ENCODE results near the gene SPINT3. TPM values are rescaled to one million over a fixed set of nuclear protein-coding genes. Genes with fewer than 3 reads are reported as not detected.

SPINT3 gene
- total and polyA plus RNA-seq, 2 of the 8 experiments (the other 6 are each of a cell fraction or from before 2014, with no cell fraction given), result not detected

DNA sequence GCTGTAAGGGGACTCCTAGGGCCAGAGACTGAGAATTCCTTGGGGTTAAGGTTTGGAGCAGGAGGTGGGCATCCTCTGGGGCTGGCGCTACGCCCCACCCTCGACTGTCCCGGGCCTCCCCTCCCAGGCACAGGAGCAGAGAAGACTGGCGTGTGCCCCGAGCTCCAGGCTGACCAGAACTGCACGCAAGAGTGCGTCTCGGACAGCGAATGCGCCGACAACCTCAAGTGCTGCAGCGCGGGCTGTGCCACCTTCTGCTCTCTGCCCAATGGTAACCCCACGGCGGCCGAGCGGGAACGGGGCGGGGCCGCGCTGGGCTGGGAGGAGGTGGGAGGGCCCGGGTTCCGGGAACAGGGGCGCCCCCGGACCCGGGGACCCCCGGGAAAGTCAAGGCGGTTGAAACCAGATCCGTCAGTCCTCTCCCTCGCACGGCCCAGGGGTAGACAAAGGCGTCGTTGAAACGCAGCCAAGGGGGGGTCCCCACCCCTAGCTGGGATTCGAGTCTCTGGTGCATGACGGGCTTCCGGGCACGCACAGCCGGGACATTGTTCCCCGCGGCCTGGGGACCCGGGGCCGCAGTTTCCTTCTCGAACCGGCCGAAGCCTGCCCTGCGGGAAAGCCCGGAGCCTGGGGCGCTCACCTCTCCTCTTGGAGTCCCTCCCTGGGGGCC is 45.0 kb downstream of the SPINT3 start (continued):
- TF ChIP-seq, protein P1, sequence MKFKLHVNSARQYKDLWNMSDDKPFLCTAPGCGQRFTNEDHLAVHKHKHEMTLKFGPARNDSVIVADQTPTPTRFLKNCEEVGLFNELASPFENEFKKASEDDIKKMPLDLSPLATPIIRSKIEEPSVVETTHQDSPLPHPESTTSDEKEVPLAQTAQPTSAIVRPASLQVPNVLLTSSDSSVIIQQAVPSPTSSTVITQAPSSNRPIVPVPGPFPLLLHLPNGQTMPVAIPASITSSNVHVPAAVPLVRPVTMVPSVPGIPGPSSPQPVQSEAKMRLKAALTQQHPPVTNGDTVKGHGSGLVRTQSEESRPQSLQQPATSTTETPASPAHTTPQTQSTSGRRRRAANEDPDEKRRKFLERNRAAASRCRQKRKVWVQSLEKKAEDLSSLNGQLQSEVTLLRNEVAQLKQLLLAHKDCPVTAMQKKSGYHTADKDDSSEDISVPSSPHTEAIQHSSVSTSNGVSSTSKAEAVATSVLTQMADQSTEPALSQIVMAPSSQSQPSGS (IDR thresholded peaks at IDR 0.05; ENCODE audit: low read length), result no peak
- TF ChIP-seq JUND (IDR thresholded peaks at IDR 0.05; ENCODE audit: low read length), result no peak
- TF ChIP-seq RFX5 (IDR thresholded peaks at IDR 0.05; ENCODE audit: borderline replicate concordance, low read depth, low read length), result no peak
- TF ChIP-seq HDAC2 (IDR thresholded peaks at IDR 0.05; ENCODE audit: borderline replicate concordance in 1 of 2, low read depth in 2 of 2, low read length in 2 of 2), result no peak
- TF ChIP-seq CTBP2 (IDR thresholded peaks at IDR 0.05; ENCODE audit: borderline replicate concordance, insufficient read depth, insufficient read length, low read length), result peak; percentile 8
- TF ChIP-seq TAF1 (IDR thresholded peaks at IDR 0.05; ENCODE audit: low read depth, low read length), result peak; percentile 53; the same call in 1 of the 2 replicates
- TF ChIP-seq JUN (IDR thresholded peaks at IDR 0.05; ENCODE audit: low read depth, low read length), result no peak
- TF ChIP-seq ZNF274 (IDR thresholded peaks at IDR 0.05; ENCODE audit: borderline replicate concordance, extremely low read depth, low read length), result no peak
- TF ChIP-seq KDM5A (IDR thresholded peaks at IDR 0.05; ENCODE audit: low read length), result no peak
- no peak for TF ChIP-seq SP1 (IDR thresholded peaks at IDR 0.05; ENCODE audit: low read depth, low read length)
